PC-3 (cell line): ENCODE results near the gene SHISAL2A.

ENCODE experiments used
- CTCF ChIP-seq: fragments of 300-600 bp; sonication (generic); conservative IDR thresholded peaks from 2 replicates; pipeline ENCODE4 v1.5.1; 2017; ENCODE audit warnings: antibody characterized with exemption, low read depth, mild to moderate bottlenecking, low read length
- EZH2 ChIP-seq: fragments of 300-600 bp; sonication (generic); IDR thresholded peaks from one replicate; pipeline ENCODE4 v1.6.1; 2017; ENCODE audit warnings: antibody characterized with exemption, mild to moderate bottlenecking, low read length; ENCODE audit not compliant: unreplicated experiment
- EZH2phosphoT487 ChIP-seq: fragments of 300-600 bp; sonication (generic); IDR thresholded peaks from 2 replicates; pipeline ENCODE4 v1.6.1; 2018; ENCODE audit warnings: mild to moderate bottlenecking, antibody characterized with exemption, low read length, borderline replicate concordance

GRCh38 chr1:52592637-52593323 is 40.2 kb upstream of the SHISAL2A start:
- TF ChIP-seq EZH2phosphoT487 (no peak), CTCF (no peak), EZH2 (no peak)
